ENCODE measurements around the gene OSBP2.

Gene OSBP2

DNA sequence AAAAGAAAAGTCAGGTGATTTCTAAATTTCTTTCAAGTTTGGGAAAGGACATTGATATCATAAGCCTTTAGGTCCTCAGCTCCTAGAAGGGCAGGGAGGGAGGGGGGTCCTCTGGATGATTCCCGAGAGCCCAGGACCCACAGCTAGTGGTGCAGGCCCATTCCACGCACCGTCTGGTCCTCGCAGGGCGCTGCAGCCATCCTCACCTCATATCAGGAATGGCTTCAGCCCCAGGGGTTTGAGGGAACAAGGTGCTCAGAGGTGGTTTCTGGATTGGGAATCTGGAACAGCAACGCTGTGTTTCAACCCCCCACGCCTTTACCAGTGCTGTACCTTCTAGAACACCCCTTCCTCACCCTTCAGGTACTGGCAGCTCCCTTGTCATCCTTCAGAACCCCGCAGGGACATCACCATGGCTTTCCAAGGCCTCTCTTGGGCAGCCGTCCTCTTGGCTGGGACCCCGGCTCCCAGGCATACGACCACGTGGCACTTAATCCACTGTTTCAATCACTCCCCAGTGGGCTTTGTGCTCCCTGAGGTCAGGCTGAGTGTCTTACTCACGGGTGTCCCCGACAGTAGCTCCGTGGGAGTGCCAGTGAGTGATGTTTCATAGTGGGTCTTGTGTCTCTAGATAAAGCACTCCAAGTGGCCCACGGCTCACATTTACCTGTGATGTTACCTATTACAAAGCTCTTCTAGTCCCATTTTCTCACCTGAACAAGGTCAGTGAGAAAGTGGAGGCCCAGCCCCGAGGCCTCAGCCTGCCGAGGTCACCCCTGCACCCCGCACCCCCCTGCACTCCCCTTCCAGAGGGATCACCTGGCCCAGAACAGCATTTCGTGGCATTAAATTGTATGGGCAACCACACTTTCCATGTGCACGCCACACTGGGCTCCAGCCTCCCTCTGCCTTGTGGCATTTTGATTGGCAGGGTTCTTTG is 180.0 kb downstream of the OSBP2 start:
- TF ChIP-seq, protein P1, sequence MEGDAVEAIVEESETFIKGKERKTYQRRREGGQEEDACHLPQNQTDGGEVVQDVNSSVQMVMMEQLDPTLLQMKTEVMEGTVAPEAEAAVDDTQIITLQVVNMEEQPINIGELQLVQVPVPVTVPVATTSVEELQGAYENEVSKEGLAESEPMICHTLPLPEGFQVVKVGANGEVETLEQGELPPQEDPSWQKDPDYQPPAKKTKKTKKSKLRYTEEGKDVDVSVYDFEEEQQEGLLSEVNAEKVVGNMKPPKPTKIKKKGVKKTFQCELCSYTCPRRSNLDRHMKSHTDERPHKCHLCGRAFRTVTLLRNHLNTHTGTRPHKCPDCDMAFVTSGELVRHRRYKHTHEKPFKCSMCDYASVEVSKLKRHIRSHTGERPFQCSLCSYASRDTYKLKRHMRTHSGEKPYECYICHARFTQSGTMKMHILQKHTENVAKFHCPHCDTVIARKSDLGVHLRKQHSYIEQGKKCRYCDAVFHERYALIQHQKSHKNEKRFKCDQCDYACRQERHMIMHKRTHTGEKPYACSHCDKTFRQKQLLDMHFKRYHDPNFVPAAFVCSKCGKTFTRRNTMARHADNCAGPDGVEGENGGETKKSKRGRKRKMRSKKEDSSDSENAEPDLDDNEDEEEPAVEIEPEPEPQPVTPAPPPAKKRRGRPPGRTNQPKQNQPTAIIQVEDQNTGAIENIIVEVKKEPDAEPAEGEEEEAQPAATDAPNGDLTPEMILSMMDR (IDR thresholded peaks at IDR 0.05; ENCODE audit: low read depth, low read length), result no peak
- H3K4me3 ChIP-seq (ENCODE audit: low read depth, low read length), result no peak overlapping the region
- in situ Hi-C loops (cut with HindIII; ENCODE audit: low sequenced_read_pairs), result no loop called here
- no peak for DNase-seq (ENCODE audit: low read depth, low spot score)

DNA sequence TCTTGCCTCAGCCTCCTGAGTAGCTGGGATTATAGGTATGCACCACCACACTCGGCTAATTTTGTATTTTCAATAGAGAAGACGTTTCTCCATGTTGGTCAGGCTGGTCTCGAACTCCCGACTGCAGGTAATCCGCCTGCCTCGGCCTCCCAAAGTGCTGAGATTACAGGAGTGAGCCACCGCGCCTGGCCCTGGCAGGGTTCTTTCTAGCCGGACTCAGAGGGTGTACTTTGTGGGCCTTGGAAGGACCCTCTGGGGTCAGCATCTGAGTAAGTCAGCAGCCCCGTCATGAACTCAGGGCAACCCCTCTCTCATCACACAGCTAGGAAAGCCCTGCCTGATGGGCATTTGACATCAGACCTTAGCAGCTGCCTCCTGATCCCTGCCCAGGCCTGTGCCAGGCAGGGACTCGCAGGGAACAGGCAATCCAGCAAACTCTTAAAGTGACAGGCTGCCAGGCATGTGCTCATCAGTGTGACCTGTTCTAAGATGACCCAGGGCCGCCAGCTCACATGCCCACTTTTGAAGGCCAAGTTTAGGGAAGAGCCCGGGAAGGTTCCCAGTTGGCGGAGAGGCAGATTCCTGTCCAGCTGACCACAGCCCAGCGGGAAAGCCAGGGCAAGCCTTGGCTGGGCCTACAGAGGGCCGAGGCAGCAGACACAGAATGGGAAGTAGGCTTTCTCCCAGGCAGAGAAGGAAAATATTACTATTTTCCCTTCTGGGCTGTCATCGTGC is 181.0 kb downstream of the OSBP2 start:
- DNase-seq (ENCODE audit: low read depth, low spot score), result no peak
- TF ChIP-seq, protein P1 (IDR thresholded peaks at IDR 0.05; ENCODE audit: low read depth, low read length), result no peak
- in situ Hi-C loops (cut with HindIII; ENCODE audit: low sequenced_read_pairs), result no loop called here
- no peak overlapping the region for H3K4me3 ChIP-seq (ENCODE audit: low read depth, low read length)

DNA sequence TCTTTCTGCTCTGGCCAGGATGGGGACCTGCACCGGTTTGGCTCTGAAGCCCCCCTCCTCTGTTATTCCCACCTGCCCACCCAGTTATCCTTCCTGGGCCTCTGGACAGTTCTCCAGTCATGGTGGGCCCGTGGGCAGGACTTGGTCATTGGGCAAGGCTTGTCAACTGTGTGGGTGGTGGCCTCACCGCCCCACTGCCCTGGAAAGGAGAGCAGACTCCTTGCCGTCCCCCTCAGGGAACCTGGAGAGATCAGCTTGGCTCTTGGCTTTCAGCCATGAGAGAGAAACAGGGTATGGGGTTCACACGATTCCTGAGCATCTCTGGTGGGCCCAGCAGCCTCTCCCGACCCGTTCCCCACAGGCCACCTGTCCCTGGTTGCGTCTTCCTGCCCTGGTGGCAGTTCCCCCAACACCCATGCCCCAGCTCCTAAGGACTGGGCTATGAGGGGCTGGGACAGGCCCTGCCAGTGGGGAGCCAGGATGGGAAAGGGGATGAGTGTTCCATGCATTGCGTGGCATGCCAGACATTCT is 181.6 kb downstream of the OSBP2 start:
- in situ Hi-C loops (cut with HindIII; ENCODE audit: low sequenced_read_pairs), result no loop called here
- TF ChIP-seq, protein P1 (IDR thresholded peaks at IDR 0.05; ENCODE audit: low read depth, low read length), result no peak
- no peak overlapping the region for H3K4me3 ChIP-seq (ENCODE audit: low read depth, low read length)
- DNase-seq (ENCODE audit: low read depth, low spot score), result no peak

DNA sequence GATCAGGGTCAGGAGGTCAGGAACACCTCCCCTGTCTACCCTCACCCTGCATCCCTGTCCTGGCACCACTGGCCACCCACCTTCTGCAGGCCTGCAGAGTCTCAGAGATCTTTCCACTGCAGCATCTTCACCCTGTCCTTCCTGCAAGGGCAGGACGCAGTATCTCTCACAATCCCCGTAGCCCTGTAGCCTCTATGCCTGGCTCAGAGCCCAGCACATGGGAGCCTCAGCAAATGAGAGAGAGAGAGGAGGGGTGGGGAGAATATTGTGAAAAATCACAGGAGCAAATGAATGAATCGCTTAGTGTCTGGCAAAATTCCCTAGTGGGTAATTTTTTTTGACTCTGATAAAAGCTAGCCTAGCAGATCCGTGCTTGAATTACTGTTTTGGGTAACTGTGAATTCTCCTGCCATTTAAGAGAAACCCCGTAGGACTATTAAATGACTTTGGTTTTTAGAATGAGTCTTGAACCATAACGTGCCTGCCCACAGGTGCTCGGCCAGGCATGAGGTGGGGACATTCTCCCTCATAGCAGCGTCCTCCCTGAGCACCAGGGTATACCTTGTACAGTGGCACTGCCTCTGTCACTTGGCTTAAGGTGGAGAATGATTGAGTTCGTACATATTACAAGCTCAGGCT is 182.4 kb downstream of the OSBP2 start:
- in situ Hi-C loops (cut with HindIII; ENCODE audit: low sequenced_read_pairs), result no loop called here
- TF ChIP-seq, protein P1 (IDR thresholded peaks at IDR 0.05; ENCODE audit: low read depth, low read length), result no peak
- peak; percentile 18 for DNase-seq (ENCODE audit: low read depth, low spot score)
- no peak overlapping the region for H3K4me3 ChIP-seq (ENCODE audit: low read depth, low read length)

DNA sequence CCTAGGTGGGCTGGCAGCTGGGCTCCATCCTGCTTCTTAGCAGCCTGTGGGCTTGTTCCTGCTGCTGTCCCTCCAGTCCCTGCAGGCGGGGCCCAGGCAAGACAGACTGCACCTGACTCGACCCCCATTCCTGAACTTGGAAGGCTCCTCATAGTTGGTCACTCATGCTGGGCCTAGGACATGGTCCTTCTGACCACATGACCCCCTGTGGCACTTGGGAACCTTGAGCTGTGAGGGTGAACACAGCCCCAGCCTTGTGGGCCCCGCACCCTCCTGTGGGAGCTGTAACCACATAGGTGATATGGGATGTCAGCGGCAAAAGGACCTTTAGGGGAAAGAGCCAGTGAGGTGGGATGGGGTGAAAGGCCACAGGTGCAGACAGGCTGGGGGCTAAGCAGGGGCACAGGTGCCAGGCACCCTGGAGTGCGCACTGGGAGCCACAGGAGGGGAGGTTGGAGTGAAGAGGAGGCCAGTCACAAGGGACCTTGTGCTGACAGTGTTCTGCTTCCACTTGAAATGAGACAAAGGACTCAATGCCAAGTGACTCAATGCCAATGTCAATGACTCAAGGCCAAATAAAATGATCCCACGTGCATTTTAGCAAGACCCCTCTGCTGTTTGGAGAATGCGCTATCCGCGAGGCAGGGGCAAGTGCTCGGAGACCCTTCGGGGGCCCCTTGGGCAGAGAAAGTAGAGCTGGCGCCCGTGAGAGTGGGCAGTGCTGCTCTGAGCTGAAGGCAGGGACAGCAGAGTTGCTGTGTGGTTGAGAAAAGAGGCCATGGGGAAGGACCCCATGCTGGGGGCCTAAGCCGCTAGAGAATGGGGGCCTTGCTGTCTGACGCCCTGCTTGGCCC is 183.2 kb downstream of the OSBP2 start:
- in situ Hi-C loops (cut with HindIII; ENCODE audit: low sequenced_read_pairs), result no loop called here
- H3K4me3 ChIP-seq (ENCODE audit: low read depth, low read length), result no peak overlapping the region
- TF ChIP-seq, protein P1 (IDR thresholded peaks at IDR 0.05; ENCODE audit: low read depth, low read length), result no peak
- no peak for DNase-seq (ENCODE audit: low read depth, low spot score)
